OCI-LY3 (cell line): Measurements from ENCODE around the gene SYPL1.

ENCODE experiments used
- H2AFZ ChIP-seq: fragments of 200-600, 300-600 bp; shearing (Covaris generic); 2 replicates; pipeline ENCODE4 v1.6.0; 2014; ENCODE audit warnings: antibody characterized with exemption, low read depth, low read length
- H3K27ac ChIP-seq: fragments of 200-600, 300-600 bp; sonication (generic); 2 replicates; pipeline ENCODE4 v1.5.1; 2014; ENCODE audit warnings: mild to moderate bottlenecking, low read length, moderate library complexity, mixed read lengths
- H3K27me3 ChIP-seq: fragments of 200-600, 300-600 bp; sonication (generic); 2 replicates; pipeline ENCODE4 v1.6.1; 2014; ENCODE audit warnings: low read depth, low read length, mixed read lengths
- H3K36me3 ChIP-seq: fragments of 200-600, 300-600 bp; sonication (generic); replicated peaks from 2 replicates; pipeline ENCODE3; 2014; ENCODE audit warnings: low read depth, low read length, mixed read lengths
- H3K4me1 ChIP-seq: fragments of 300-600, 200-600 bp; sonication (generic); 2 replicates; pipeline ENCODE4 v1.6.1; 2014; ENCODE audit warnings: low read length, mixed read lengths
- H3K4me2 ChIP-seq: fragments of 200-600, 300-600 bp; sonication (generic); 2 replicates; pipeline ENCODE4 v1.6.1; 2014; ENCODE audit warnings: low read length, mixed read lengths
- H3K4me3 ChIP-seq: fragments of 300-600, 200-600 bp; sonication (generic); 2 replicates; pipeline ENCODE4 v1.5.1; 2014; ENCODE audit warnings: antibody characterized with exemption, mild to moderate bottlenecking, low read length, moderate library complexity
- H3K79me2 ChIP-seq: fragments of 300-600, 200-600 bp; shearing (Covaris generic); 2 replicates; pipeline ENCODE4 v1.6.1; 2014; ENCODE audit warnings: mild to moderate bottlenecking, low read length, mixed read lengths
- H3K9ac ChIP-seq: fragments of 300-600, 200-600 bp; shearing (Covaris generic); 2 replicates; pipeline ENCODE4 v1.6.0; 2014; ENCODE audit warnings: mild to moderate bottlenecking, low read length, moderate library complexity
- H3K9me3 ChIP-seq: fragments of 200-600, 300-600 bp; shearing (Covaris generic); 2 replicates; pipeline ENCODE4 v1.6.1; 2014; ENCODE audit warnings: low read length, mixed read lengths; ENCODE audit not compliant: insufficient read depth
- H4K20me1 ChIP-seq: fragments of 200-600, 300-600 bp; sonication (generic); 2 replicates; pipeline ENCODE4 v1.6.1; 2016; ENCODE audit warnings: low read length, mixed read lengths; ENCODE audit not compliant: insufficient read depth
- CTCF ChIP-seq: fragments of 200-600, 300-600 bp; sonication (generic); IDR thresholded peaks from 2 replicates; pipeline ENCODE4 v1.5.1; 2014; ENCODE audit warnings: antibody characterized with exemption, low read length, low read depth
- EZH2phosphoT487 ChIP-seq: fragments of 200-600 bp; shearing (Covaris generic); IDR thresholded peaks from 2 replicates; pipeline ENCODE4 v1.6.1; 2018; ENCODE audit warnings: antibody characterized with exemption, mixed run types, low read depth

SYPL1 gene

GRCh38 chr7:106124186-106124585 is 12.1 kb upstream of the SYPL1 start:
- Histone ChIP-seq H3K36me3 (no peaks in the 10 kb centered on the region), H3K4me3 (no peak overlapping the region), H3K27ac (no peak overlapping the region), H3K9ac (no peak overlapping the region), H3K9me3 (no peaks in the 10 kb centered on the region), H3K4me1 (0 out of 2 replicates have a peak, but pooled peaks cover 3% of the 10 kb centered on the region), H3K27me3 (peaks cover 4% of the 10 kb centered on the region), H2AFZ (no peak overlapping the region), H3K79me2 (no peaks in the 10 kb centered on the region), H3K4me2 (no peak overlapping the region), H4K20me1 (no peaks in the 10 kb centered on the region)
- TF ChIP-seq EZH2phosphoT487: no peak
- TF ChIP-seq CTCF: no peak

- H3K9ac ChIP-seq: no peak overlapping the region
- no peaks in the 10 kb centered on the region for H3K36me3 ChIP-seq
- H3K79me2 ChIP-seq: no peaks in the 10 kb centered on the region
- H4K20me1 ChIP-seq: no peaks in the 10 kb centered on the region
- H3K27ac ChIP-seq: no peak overlapping the region
- 0 out of 2 replicates have a peak, but pooled peaks cover 3% of the 10 kb centered on the region for H3K4me1 ChIP-seq
- no peak overlapping the region for H3K4me2 ChIP-seq
- no peak for TF ChIP-seq CTCF
- TF ChIP-seq EZH2phosphoT487: no peak
- H3K27me3 ChIP-seq: no peaks in the 10 kb centered on the region; the same call in 1 of the 2 replicates
- no peak overlapping the region for H2AFZ ChIP-seq
- H3K9me3 ChIP-seq: no peaks in the 10 kb centered on the region
- no peak overlapping the region for H3K4me3 ChIP-seq
Observed at GRCh38 chr7:106122713-106123112, 10.6 kb upstream of the SYPL1 start.

- Histone ChIP-seq H3K36me3 (no peaks in the 10 kb centered on the region), H3K9me3 (no peaks in the 10 kb centered on the region), H3K4me1 (0 out of 2 replicates have a peak, but pooled peaks cover 1% of the 10 kb centered on the region), H3K4me2 (no peak overlapping the region), H3K27me3 (no peaks in the 10 kb centered on the region; the same call in 1 of the 2 replicates), H3K9ac (no peak overlapping the region), H3K4me3 (no peak overlapping the region), H3K79me2 (no peaks in the 10 kb centered on the region), H4K20me1 (no peaks in the 10 kb centered on the region), H3K27ac (no peak overlapping the region), H2AFZ (no peak overlapping the region)
- TF ChIP-seq CTCF: no peak
- TF ChIP-seq EZH2phosphoT487: no peak
Observed at GRCh38 chr7:106121189-106121810, 9.2 kb upstream of the SYPL1 start.

GRCh38 chr7:106120500-106120899 is 8.4 kb upstream of the SYPL1 start:
- Histone ChIP-seq H3K27me3 (no peaks in the 10 kb centered on the region; the same call in 1 of the 2 replicates), H3K9ac (no peak overlapping the region), H3K4me2 (no peak overlapping the region), H3K79me2 (no peaks in the 10 kb centered on the region), H3K9me3 (no peaks in the 10 kb centered on the region), H4K20me1 (no peaks in the 10 kb centered on the region), H3K4me1 (no peaks in the 10 kb centered on the region), H3K4me3 (no peak overlapping the region), H2AFZ (no peak overlapping the region), H3K27ac (no peak overlapping the region), H3K36me3 (no peaks in the 10 kb centered on the region)
- TF ChIP-seq EZH2phosphoT487 (no peak), CTCF (no peak)
